K562 (cell line): ENCODE results near the gene RPS2. TPM values are rescaled to one million over a fixed set of nuclear protein-coding genes. Genes with fewer than 3 reads are reported as not detected.

ENCODE experiments used
- ADNP ChIP-seq: fragments of 200-800 bp; sonication (Bioruptor generic); IDR thresholded peaks from 2 replicates; pipeline ENCODE4 v1.6.1; 2016; ENCODE audit warnings: missing genetic modification characterization, missing compliant biosample characterization
- ATF4 ChIP-seq: fragments of 450-650 bp; formaldehyde crosslinking; IDR thresholded peaks from 2 replicates; pipeline ENCODE4 v1.4.0; 2022; ENCODE audit warnings: mild to moderate bottlenecking, moderate library complexity
- CBX8 ChIP-seq: fragments of 200-600 bp; sonication (generic); IDR thresholded peaks from 2 replicates; pipeline ENCODE4 v1.6.1; 2012; ENCODE audit warnings: borderline replicate concordance, mixed run types, low read depth, mild to moderate bottlenecking, moderate library complexity, mixed read lengths, low read length, control low read depth, inconsistent platforms; ENCODE audit not compliant: poor library complexity, severe bottlenecking; ENCODE audit errors: extremely low read depth
- ELK3 ChIP-seq: fragments of 450-650 bp; formaldehyde crosslinking; IDR thresholded peaks from 2 replicates; pipeline ENCODE4 v1.4.0; 2020; ENCODE audit warnings: mild to moderate bottlenecking
- HMGN3 ChIP-seq: IDR thresholded peaks from 2 replicates; pipeline ENCODE4 v1.6.1; 2011; ENCODE audit warnings: borderline replicate concordance, low read depth, mild to moderate bottlenecking, mixed read lengths, low read length; ENCODE audit not compliant: insufficient read length; ENCODE audit errors: extremely low read depth
- KLF13 ChIP-seq: fragments of 450-650 bp; IDR thresholded peaks from 2 replicates; pipeline ENCODE4 v1.6.1; 2016; ENCODE audit warnings: missing genetic modification characterization, low read depth, mild to moderate bottlenecking, missing compliant biosample characterization, moderate library complexity, borderline replicate concordance
- LCOR ChIP-seq: sonication (generic); formaldehyde crosslinking; IDR thresholded peaks from 2 replicates; pipeline ENCODE4 v1.8.0; 2022; ENCODE audit warnings: mild to moderate bottlenecking, missing genetic modification reagents
- NUFIP1 ChIP-seq: fragments of 450-650 bp; IDR thresholded peaks from 2 replicates; pipeline ENCODE4 v1.6.1; 2018; ENCODE audit not compliant: partially characterized antibody
- POLR2AphosphoS2 ChIP-seq: IDR thresholded peaks from 2 replicates; pipeline ENCODE4 v1.6.1; 2012; ENCODE audit warnings: low read length, improper control_type of control experiment
- RBM25 ChIP-seq: fragments of 200-400 bp; formaldehyde crosslinking; IDR thresholded peaks from 2 replicates; pipeline ENCODE4 v1.6.1; 2018; ENCODE audit warnings: low read length, low read depth, moderate library complexity; ENCODE audit not compliant: severe bottlenecking
- RFX5 ChIP-seq: IDR thresholded peaks from 2 replicates; pipeline ENCODE4 v1.6.1; 2011; ENCODE audit warnings: low read depth, mild to moderate bottlenecking, improper control_type of control experiment, low read length
- RHOXF2B ChIP-seq: fragments of 250-450 bp; sonication (Bioruptor Pico); conservative IDR thresholded peaks from 2 replicates; pipeline ENCODE4 v1.5.1; 2021
- SIX5 ChIP-seq, 2 experiments: IDR thresholded peaks; 2 replicates each; pipeline ENCODE4 v1.6.1; 2011; ENCODE audit warnings: low read length in 2 of 2, borderline replicate concordance in 1 of 2, low read depth in 1 of 2, mild to moderate bottlenecking in 1 of 2, moderate library complexity in 1 of 2; ENCODE audit not compliant: insufficient read depth in 1 of 2
- ZC3H4 ChIP-seq: sonication (generic); formaldehyde crosslinking; IDR thresholded peaks from 2 replicates; pipeline ENCODE4 v1.9.0; 2021; ENCODE audit warnings: missing genetic modification reagents, borderline replicate concordance
- ZFP30 ChIP-seq: fragments of 250-450 bp; sonication (Bioruptor Pico); IDR thresholded peaks from 2 replicates; pipeline ENCODE4 v1.8.0; 2022; ENCODE audit warnings: moderate library complexity, mild to moderate bottlenecking, inconsistent platforms, borderline replicate concordance
- ZNF140 ChIP-seq: fragments of 250-450 bp; sonication (Bioruptor Pico); IDR thresholded peaks from 2 replicates; pipeline ENCODE4 v1.8.0; 2021; ENCODE audit warnings: moderate library complexity, mild to moderate bottlenecking, inconsistent platforms
- ZNF644 ChIP-seq: fragments of 200-800 bp; sonication (Bioruptor generic); IDR thresholded peaks from 2 replicates; pipeline ENCODE4 v1.6.1; 2016; ENCODE audit warnings: low read depth, missing genetic modification characterization, missing compliant biosample characterization
- polyA plus RNA-seq, 8 experiments: library from polyadenylated mRNA; depleted of rRNA in 4 of 8; stranded (reverse) in 5 of 8; unstranded in 3 of 8; fragments of >200 nt; fragmentation: Nextera tagmentation in 2 of 8; fragmentation: Illumina TruSeq in 1 of 8; extraction: Ambion mirVana in 2 of 8; extraction: Trizol in 1 of 8; gene quantifications; 2 replicates each; pipeline versions ENCODE4 v1.2.1 to v1.2.3, GENCODE V29; 2011 to 2014; ENCODE audit warnings: inconsistent platforms in 1 of 8, missing spikeins in 1 of 8
- total RNA-seq, 7 experiments: library from RNA; depleted of rRNA in 6 of 7; stranded (reverse); fragments of >200 nt in 6 of 7; fragmentation: Illumina TruSeq in 2 of 7; extraction: Trizol in 2 of 7; gene quantifications; 2 replicates each; pipeline versions ENCODE4 v1.2.1 to v1.2.3, GENCODE V29; 2011 to 2021; ENCODE audit warnings: low replicate concordance in 1 of 7
- TF ChIP-seq, protein P1 (sequence below): fragments of 250-450 bp; sonication (Bioruptor Pico); IDR thresholded peaks from 2 replicates; pipeline ENCODE4 v1.4.0; 2020

The RPS2 gene
- total and polyA plus RNA-seq, 9 of the 15 experiments (the other 6 are each of a cell fraction or from before 2014, with no cell fraction given): 834 to 4,794 (median 3,793) TPM

GRCh38 chr16:1964506-1965395, at the start of gene RPS2 (continued):
- TF ChIP-seq, protein P1, sequence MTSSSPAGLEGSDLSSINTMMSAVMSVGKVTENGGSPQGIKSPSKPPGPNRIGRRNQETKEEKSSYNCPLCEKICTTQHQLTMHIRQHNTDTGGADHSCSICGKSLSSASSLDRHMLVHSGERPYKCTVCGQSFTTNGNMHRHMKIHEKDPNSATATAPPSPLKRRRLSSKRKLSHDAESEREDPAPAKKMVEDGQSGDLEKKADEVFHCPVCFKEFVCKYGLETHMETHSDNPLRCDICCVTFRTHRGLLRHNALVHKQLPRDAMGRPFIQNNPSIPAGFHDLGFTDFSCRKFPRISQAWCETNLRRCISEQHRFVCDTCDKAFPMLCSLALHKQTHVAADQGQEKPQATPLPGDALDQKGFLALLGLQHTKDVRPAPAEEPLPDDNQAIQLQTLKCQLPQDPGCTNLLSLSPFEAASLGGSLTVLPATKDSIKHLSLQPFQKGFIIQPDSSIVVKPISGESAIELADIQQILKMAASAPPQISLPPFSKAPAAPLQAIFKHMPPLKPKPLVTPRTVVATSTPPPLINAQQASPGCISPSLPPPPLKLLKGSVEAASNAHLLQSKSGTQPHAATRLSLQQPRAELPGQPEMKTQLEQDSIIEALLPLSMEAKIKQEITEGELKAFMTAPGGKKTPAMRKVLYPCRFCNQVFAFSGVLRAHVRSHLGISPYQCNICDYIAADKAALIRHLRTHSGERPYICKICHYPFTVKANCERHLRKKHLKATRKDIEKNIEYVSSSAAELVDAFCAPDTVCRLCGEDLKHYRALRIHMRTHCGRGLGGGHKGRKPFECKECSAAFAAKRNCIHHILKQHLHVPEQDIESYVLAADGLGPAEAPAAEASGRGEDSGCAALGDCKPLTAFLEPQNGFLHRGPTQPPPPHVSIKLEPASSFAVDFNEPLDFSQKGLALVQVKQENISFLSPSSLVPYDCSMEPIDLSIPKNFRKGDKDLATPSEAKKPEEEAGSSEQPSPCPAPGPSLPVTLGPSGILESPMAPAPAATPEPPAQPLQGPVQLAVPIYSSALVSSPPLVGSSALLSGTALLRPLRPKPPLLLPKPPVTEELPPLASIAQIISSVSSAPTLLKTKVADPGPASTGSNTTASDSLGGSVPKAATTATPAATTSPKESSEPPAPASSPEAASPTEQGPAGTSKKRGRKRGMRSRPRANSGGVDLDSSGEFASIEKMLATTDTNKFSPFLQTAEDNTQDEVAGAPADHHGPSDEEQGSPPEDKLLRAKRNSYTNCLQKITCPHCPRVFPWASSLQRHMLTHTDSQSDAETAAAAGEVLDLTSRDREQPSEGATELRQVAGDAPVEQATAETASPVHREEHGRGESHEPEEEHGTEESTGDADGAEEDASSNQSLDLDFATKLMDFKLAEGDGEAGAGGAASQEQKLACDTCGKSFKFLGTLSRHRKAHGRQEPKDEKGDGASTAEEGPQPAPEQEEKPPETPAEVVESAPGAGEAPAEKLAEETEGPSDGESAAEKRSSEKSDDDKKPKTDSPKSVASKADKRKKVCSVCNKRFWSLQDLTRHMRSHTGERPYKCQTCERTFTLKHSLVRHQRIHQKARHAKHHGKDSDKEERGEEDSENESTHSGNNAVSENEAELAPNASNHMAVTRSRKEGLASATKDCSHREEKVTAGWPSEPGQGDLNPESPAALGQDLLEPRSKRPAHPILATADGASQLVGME (CRISPR knock-in tag): peak; percentile 78
- TF ChIP-seq ZNF644 (tag) (no peak), RFX5 (no peak), RHOXF2B (CRISPR knock-in tag) (0 out of 2 replicates have a peak, but pooled peaks have one; percentile 33), ZNF140 (CRISPR knock-in tag) (no peak), POLR2AphosphoS2 (peak; percentile 97), ADNP (no peak), ZC3H4 (no peak), ZFP30 (CRISPR knock-in tag) (no peak), NUFIP1 (no peak), CBX8 (no peak), RBM25 (peak; percentile 93), HMGN3 (peak; percentile 78), KLF13 (tag) (peak; percentile 70; the same call in 1 of the 2 replicates), SIX5 (IDR thresholded peaks at IDR 0.05; ENCODE audit: borderline replicate concordance in 1 of 2, insufficient read depth in 1 of 2, low read depth in 1 of 2, low read length in 2 of 2) (no peak; a peak in 1 of 4 replicates), ATF4 (0 out of 2 replicates have a peak, but pooled peaks have one; percentile 44), LCOR (CRISPR knock-in tag) (peak; percentile 61; the same call in 1 of the 2 replicates), ELK3 (CRISPR knock-in tag) (no peak)
